HTR-8/SVneo (cell line): ENCODE results near the gene SNPH.

Source experiments
- DNase-seq: peaks from one replicate; pipeline ENCODE4 v3.0.0; 2011; ENCODE audit warnings: low spot score, mixed read lengths; ENCODE audit not compliant: insufficient read length
- FAIRE-seq: peaks from 2 replicates; lab custom pipeline; 2011; peaks lifted over from hg19 to GRCh38; lab: Jason Lieb, UNC

The SNPH gene

GRCh38 chr20:1283522-1284510 lies 17.7 kb downstream of the SNPH start:
- FAIRE-seq (no peak), DNase-seq (no peak)

- DNase-seq: no peak
- FAIRE-seq: no peak
These were observed 20.4 kb downstream of the SNPH start for GRCh38 chr20:1286267-1287024.

- DNase-seq (no peak), FAIRE-seq (no peak)
These were observed 21.2 kb downstream of the SNPH start for GRCh38 chr20:1287306-1287705.

GRCh38 chr20:1287787-1288569 lies 21.9 kb downstream of the SNPH start:
- FAIRE-seq: no peak

GRCh38 chr20:1291191-1291741 lies 25.2 kb downstream of the SNPH start:
- no peak for FAIRE-seq
- DNase-seq: no peak

More at GRCh38 chr20:1287787-1288569, 21.9 kb downstream of the SNPH start:
- no peak for DNase-seq

GRCh38 chr20:1292620-1293019 lies 26.5 kb downstream of the SNPH start:
- FAIRE-seq: no peak
- DNase-seq: no peak

- FAIRE-seq (no peak), DNase-seq (no peak)
These were observed 27.7 kb downstream of the SNPH start for GRCh38 chr20:1293641-1294379.

- no peak for FAIRE-seq
- DNase-seq: no peak
These were observed 28.4 kb downstream of the SNPH start for GRCh38 chr20:1294497-1294896.

- DNase-seq (no peak), FAIRE-seq (no peak)
These were observed 29.3 kb downstream of the SNPH start for GRCh38 chr20:1295276-1295930.

- DNase-seq (no peak), FAIRE-seq (no peak)
These were observed 30.1 kb downstream of the SNPH start for GRCh38 chr20:1296117-1296610.

GRCh38 chr20:1296922-1297321 lies 30.8 kb downstream of the SNPH start:
- DNase-seq (no peak), FAIRE-seq (no peak)

GRCh38 chr20:1297486-1297885 lies 31.4 kb downstream of the SNPH start:
- DNase-seq: no peak
- no peak for FAIRE-seq

- FAIRE-seq: no peak
- no peak for DNase-seq
These were observed 32.1 kb downstream of the SNPH start for GRCh38 chr20:1298166-1298565.

GRCh38 chr20:1298888-1299511 lies 32.9 kb downstream of the SNPH start:
- FAIRE-seq: no peak
- DNase-seq: no peak

GRCh38 chr20:1299522-1299921 lies 33.4 kb downstream of the SNPH start:
- peak; percentile 41 for DNase-seq
- peak; percentile 63 for FAIRE-seq

GRCh38 chr20:1300083-1300840 lies 34.2 kb downstream of the SNPH start:
- no peak for DNase-seq
- FAIRE-seq: no peak

- DNase-seq (peak; percentile 48), FAIRE-seq (no peak)
These were observed 35.0 kb downstream of the SNPH start for GRCh38 chr20:1301031-1301529.
